ENCODE data around the gene CHAF1A. TPM values are rescaled to one million over a fixed set of nuclear protein-coding genes. Genes with fewer than 3 reads are reported as not detected.

CHAF1A gene
- total and polyA plus RNA-seq, 2 of the 8 experiments (the other 6 are each of a cell fraction or from before 2014, with no cell fraction given), result 122 to 147 TPM

- H3K9me3 ChIP-seq (ENCODE audit: insufficient read depth in 2 of 2, low read depth in 1 of 2, low read length in 1 of 2), result no peaks in the 10 kb centered on the region
- H3K79me1 ChIP-seq (ENCODE audit: low read depth, low read length), result no peaks in the 10 kb centered on the region; the same call in 1 of the 2 replicates
- no peak overlapping the region for H2BK120ac ChIP-seq (replicated peaks; ENCODE audit: low read depth, low read length)
- H2AFZ ChIP-seq (ENCODE audit: low read length), result no peak overlapping the region
- CTCF ChIA-PET (ENCODE audit: partially characterized antibody), result interaction anchor here (0.9 to 3.1 kb wide), 4 partner anchors 11 to 102 kb away, joined by 3 to 12 read pairs (median 4); no protein-coding TSS in a partner anchor
- H3K56ac ChIP-seq (replicated peaks; ENCODE audit: insufficient read length, low read depth, low read length), result no peak overlapping the region
- peaks cover 5% of the 10 kb centered on the region; the same call in 1 of the 2 replicates for H3K23me2 ChIP-seq (ENCODE audit: low read depth, low read length)
- H3K4me3 ChIP-seq (ENCODE audit: extremely low read depth in 1 of 4, insufficient read depth in 2 of 4, low read depth in 3 of 4, low read length in 4 of 4), result no peak overlapping the region
- no peak overlapping the region for H4K5ac ChIP-seq (ENCODE audit: insufficient read length, low read depth, low read length)
- H4K20me1 ChIP-seq (replicated peaks in 1 of 2; ENCODE audit: control insufficient read depth in 1 of 2, insufficient read depth in 2 of 2, low read length in 2 of 2), result peaks cover 11 to 14% of the 10 kb centered on the region in 2 experiments
- no peak overlapping the region for H3K18ac ChIP-seq (ENCODE audit: extremely low read depth, low read length)
- H3K27ac ChIP-seq (ENCODE audit: low read depth, low read length), result no peak overlapping the region
- no peak overlapping the region for H2BK15ac ChIP-seq (ENCODE audit: low read length)
- H3K14ac ChIP-seq (ENCODE audit: insufficient read length), result no peak overlapping the region
- H2AK5ac ChIP-seq (ENCODE audit: low read depth, low read length), result no peak overlapping the region
- H3K4me2 ChIP-seq (ENCODE audit: insufficient read depth in 1 of 2, low read depth in 2 of 2, low read length in 2 of 2), result no peak overlapping the region
- FAIRE-seq (no peak), DNase-seq (ENCODE audit: low read depth in 1 of 2, low spot score in 2 of 2) (no peak)
- no peak overlapping the region for H4K8ac ChIP-seq (ENCODE audit: extremely low read depth, insufficient read depth, low read length)
- no peaks in the 10 kb centered on the region for H3K27me3 ChIP-seq (replicated peaks in 1 of 4; ENCODE audit: control insufficient read depth in 3 of 4, extremely low read depth in 1 of 4, insufficient read depth in 3 of 4, low read length in 3 of 4)
- no peak overlapping the region for H2BK5ac ChIP-seq (ENCODE audit: low read depth, low read length)
- no peak overlapping the region for H4K91ac ChIP-seq (replicated peaks; ENCODE audit: insufficient read length, low read length)
- WGBS, 2 experiments (ENCODE audit: extremely low coverage in 1 of 2, insufficient coverage in 1 of 2, insufficient read length in 1 of 2, insufficient replicate concordance in 2 of 2, low coverage in 1 of 2, low lambda C conversion rate in 2 of 2, missing lambda C conversion rate in 1 of 2), result 89% methylated on average over 29 of the region's 29 CpGs; no CpG with 5 or more reads in 1 of the 2 experiments
- no peak for TF ChIP-seq SIRT6 (IDR thresholded peaks at IDR 0.05; ENCODE audit: low read length)
- no peak for TF ChIP-seq TAF7 (optimal IDR thresholded peaks at IDR 0.05; ENCODE audit: borderline replicate concordance, low read depth, low read length)
- TF ChIP-seq TAF1 (IDR thresholded peaks at IDR 0.05; ENCODE audit: low read depth, low read length), result no peak
- peak; percentile 27 for TF ChIP-seq POLR2AphosphoS5 (IDR thresholded peaks at IDR 0.05; ENCODE audit: low read depth, low read length)
- no peak for TF ChIP-seq EZH2 (IDR thresholded peaks at IDR 0.05; ENCODE audit: low read depth, low read length, severe bottlenecking)
- TF ChIP-seq CHD1 (IDR thresholded peaks at IDR 0.05; ENCODE audit: low read depth, low read length), result no peak
- H3K4ac ChIP-seq (replicated peaks; ENCODE audit: insufficient read length, low read depth, low read length), result no peak overlapping the region
- 0 out of 2 replicates have a peak overlapping the region, but pooled peaks have one; percentile 17 for H2BK12ac ChIP-seq (ENCODE audit: low read depth, low read length)
- H3K9ac ChIP-seq (replicated peaks in 1 of 4; ENCODE audit: extremely low read depth in 1 of 4, low read depth in 3 of 4, low read length in 3 of 4), result no peak overlapping the region
- H3K36me3 ChIP-seq (ENCODE audit: control insufficient read depth in 2 of 4, insufficient read depth in 4 of 4, low read length in 3 of 4), result no peaks in the 10 kb centered on the region; a peak in 1 of 8 replicates
- POLR2A ChIA-PET (ENCODE audit: partially characterized antibody), result interaction anchor here (0.6 to 58.1 kb wide), 7 partner anchors 10 to 200 kb away, joined by 3 to 1590 read pairs (median 3); partner anchors contain the start of genes CHAF1A and SH3GL1
- no peak overlapping the region for H2BK20ac ChIP-seq (ENCODE audit: low read length)
- H3K23ac ChIP-seq (ENCODE audit: insufficient read length), result no peak overlapping the region
- H3K4me1 ChIP-seq (replicated peaks in 1 of 4; ENCODE audit: control insufficient read depth in 3 of 4, insufficient read depth in 4 of 4, low read length in 3 of 4), result peaks cover 0 to 5% (median 2%) of the 10 kb centered on the region in 4 experiments; a peak in 4 of 7 replicates
- peaks cover 0 to 5% of the 10 kb centered on the region in 2 experiments; a peak in 1 of 4 replicates for H3K79me2 ChIP-seq (ENCODE audit: control insufficient read depth in 1 of 2, insufficient read depth in 2 of 2, low read length in 2 of 2)
Observed at GRCh38 chr19:4454747-4455718, 52.6 kb downstream of the CHAF1A start.
